HG02840 (cell line): ENCODE results near the gene QRSL1.
"Not testable (repeated sequence)": the region's sequence is repeated elsewhere in the genome, so short reads cannot be mapped to it uniquely, and the experiment has no call there.

Experiments used
- ATAC-seq: cut with Tn5 transposase; IDR thresholded peaks from one replicate; pipeline ENCODE4 v1.9.1; 2021; ENCODE audit warnings: mild to moderate bottlenecking, moderate library complexity, moderate number of reproducible peaks; ENCODE audit not compliant: unreplicated experiment, low FRiP score

Gene QRSL1

DNA sequence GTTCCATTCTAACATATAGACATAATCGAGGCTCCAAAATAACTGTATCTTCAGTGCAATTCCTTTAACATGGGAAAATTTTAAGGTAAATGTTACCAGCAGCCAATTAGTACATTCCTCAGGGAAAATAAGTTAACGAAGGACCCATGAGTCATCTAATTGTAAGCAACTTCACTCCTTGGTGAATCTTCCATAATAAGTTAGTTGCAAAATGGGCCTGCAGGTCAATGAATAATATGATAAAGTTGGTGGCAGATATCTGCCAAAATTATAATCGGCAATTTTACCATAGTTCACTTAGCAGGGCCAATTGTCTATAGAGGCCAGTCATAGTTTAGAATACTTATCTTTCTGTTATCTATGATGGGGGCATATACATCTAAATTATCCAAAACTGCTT is 42.3 kb downstream of the QRSL1 start:
- ATAC-seq = no peak

GRCh38 chr6:106674541-106675229 is 45.3 kb downstream of the QRSL1 start:
- no peak for ATAC-seq

DNA sequence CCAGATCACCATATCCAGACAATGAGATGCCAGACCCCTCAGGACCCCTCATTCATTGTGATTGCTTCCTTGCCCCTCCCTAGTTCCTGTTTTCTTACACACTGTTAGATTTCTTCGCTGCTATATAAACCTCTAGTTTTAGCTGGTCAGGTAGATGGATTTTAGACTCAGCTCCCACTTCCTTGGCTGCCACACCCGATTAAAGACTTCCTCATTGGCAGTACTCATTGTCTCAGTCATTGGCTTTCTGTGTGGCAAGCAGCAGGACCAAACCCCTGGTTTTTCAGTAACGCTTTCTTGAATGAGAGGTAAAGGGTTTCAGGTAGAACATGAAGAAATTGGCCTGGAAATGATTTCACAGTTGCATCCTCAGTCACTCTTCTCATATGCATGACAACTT is 47.9 kb downstream of the QRSL1 start:
- ATAC-seq = no peak

DNA sequence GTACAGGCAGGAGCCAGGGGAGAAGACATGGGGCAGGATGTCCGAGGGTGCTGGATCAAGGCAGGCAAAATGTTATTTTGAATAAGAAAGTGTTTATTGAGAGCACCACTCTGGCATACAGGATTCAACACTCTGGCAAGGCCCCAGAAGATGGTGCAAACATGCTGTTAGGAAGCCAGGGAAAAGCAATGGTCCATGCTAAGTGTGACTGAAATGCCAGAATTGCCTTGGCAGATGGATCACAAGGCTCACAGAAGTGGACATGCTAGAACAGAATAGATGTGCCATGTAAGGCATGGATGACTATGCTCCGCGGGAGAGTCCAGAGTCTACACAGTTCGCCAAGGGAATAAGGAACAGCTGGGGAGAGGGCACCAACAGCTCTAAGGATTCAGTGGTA is 54.6 kb downstream of the QRSL1 start:
- no peak for ATAC-seq

DNA sequence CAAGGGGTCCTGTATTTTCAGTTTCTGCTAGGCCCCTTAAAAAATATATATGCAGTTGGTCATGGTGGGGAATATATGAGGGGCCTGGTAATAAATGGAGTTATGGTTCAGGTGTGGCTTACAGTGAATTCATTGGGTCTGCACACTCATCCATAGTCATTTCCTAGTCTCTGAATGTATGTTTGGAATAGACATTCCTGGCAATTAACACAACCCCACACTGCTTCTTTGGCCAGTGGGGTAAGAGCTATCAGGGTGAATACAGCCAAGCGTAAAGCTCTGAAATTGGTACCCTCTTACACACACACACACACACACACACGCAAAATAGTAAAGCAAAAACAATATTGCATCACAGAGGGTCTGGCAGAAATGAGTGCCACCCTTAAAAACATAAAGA is 56.5 kb downstream of the QRSL1 start:
- no peak for ATAC-seq

DNA sequence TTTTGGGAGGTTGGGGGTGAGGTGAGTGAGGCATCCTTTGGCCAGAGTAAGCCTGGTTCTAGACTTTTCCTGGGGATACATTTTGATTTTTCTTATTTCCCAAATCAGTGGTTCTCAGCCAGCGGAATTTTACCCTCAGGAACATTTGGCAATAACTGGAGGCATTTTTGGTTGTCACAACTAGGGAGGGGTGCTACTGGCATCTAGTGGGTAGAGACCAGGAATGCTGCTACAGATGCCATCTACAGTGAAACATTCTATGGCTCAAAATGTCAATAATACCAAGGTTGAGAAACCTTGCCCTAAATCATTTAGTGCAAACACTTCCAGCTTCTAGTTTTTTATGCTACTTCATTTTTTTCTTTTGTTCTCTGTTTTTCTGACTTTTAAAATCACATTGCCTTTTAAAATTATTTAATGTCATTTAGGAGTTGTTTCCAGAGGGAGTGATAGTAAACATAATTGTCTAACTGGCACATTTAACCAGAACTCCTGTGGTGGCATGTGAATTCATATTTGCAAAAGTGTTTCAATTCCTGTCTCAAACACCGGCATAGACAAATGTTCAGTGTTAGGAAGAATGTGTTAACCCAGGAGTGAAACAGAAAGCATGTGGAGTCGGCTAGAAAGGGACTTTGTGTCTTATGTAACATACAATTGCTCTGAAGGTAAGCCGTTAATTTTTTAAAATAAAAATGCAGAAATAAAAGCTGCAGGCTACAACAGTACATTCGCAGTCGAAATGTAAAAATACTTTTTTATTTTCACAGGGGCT is 59.0 kb downstream of the QRSL1 start:
- ATAC-seq = no peak

DNA sequence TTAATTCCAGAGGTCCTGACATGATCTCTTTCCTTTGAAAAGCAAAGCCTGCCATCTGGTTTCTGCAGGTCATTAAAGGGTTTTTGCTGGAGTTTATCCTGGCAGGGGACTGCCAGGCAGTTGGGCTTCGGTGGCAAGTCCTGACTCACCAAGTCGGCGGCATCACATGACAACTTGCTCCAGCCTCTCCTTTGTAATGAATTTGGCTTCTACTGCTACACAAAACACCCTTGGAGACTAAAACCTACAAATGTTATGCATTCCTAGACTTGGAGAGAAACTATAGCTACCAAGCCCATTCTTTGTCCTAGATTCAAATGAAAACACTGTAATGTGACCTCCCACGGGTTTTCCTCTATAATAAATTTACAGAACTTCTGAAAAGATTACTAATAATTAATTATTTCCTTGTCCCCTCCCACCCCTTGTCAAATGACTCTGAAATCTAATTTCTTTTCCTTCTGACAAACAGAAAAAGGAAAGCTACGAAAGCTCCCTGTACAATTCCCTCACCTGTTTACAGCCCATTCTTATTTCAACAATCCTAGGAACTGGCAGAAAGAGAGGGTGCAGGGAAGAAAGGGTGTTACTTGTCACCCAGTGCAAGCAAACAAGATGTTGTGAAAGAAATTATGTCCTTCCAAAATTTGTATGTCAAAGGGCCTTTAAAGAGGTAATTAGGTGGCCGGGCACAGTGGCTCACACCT is 62.9 kb downstream of the QRSL1 start:
- ATAC-seq = no peak

DNA sequence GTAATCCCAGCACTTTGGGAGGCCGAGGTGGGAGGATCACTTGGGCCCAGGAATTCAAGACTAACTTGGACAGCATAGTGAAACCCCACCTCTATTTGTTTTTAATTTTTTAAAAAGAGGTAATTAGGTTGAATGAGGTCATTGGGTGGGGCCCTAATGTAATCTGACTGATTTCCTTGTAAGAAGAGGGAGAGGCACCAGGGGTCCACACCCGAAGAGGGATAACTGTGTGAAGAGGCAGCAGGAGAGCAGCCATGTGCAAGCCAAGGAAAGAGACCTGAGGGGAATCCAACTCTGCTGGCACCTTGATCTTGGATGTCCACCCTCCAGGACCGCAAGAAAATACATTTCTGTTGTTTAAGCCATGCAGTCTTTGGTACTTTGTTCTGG is 63.4 kb downstream of the QRSL1 start:
- ATAC-seq = no peak

GRCh38 chr6:106693418-106693817 is 64.0 kb downstream of the QRSL1 start:
- no peak for ATAC-seq

DNA sequence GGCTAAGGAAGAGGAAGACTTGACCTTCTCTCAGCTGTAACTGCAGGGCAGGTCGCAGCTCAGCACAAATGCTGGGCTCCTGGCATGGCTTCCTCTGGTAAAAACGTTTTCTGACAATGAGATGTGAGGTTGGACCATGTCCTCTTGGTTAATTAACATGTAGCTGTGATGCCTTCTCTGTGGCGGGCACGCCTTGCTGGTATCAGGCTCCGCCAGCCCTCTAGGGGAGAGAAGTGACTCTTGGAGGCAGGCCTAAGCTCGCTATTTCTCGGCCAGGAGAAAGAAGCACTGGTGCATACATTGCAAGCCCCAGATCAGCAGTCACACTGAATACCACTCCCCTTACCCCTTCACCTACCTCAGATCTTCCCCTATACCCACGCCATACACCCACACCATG is 65.0 kb downstream of the QRSL1 start:
- no peak for ATAC-seq

- ATAC-seq = no peak
Measured at GRCh38 chr6:106700581-106700980, 71.2 kb downstream of the QRSL1 start.

DNA sequence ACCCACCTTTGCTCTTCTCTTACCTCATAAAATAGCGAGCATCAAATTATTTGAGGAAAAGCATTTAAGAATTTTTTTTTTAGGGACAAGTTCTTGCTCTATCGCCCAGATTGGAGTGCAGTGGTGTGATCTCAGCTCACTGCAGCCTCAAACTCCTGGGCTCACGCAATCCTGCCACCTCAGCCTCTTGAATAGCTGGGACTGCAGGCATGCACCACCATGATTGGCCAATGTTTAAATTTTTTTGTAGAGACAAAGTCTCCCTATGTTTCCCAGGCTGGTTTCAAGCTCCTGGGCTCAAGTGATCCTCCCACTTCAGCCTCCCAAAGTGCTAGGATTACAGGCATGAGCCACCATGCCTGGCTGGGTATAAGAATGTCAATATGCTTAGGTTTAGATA is 71.8 kb downstream of the QRSL1 start:
- ATAC-seq = not testable (repeated sequence)

- peak; percentile 42 for ATAC-seq
Measured at GRCh38 chr6:106702046-106702445, 72.7 kb downstream of the QRSL1 start.

GRCh38 chr6:106702451-106703110 is 73.2 kb downstream of the QRSL1 start:
- peak; percentile 90 for ATAC-seq

GRCh38 chr6:106704327-106704726 is 74.9 kb downstream of the QRSL1 start:
- no peak for ATAC-seq

DNA sequence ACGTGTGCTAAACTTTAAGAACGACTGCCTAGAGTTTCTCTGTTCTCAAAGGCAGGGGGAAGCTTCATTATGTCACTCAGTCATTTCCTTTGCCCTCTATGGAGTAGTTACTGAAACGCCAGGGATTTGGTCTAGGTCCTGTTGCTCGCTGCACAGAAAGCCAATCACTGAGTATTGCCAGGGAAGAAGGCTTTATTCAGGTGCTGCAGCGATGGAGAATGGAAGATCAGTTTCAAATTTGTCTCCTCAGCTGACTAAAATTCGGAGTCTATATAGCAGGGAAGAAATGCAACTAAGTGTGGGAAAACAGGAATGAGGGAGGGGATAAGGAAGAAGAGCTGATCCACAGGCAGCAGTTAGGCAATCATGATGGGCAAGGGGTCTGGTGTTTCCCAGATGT is 75.8 kb downstream of the QRSL1 start:
- no peak for ATAC-seq

- ATAC-seq = no peak
Measured at GRCh38 chr6:106710580-106710979, 81.2 kb downstream of the QRSL1 start.

DNA sequence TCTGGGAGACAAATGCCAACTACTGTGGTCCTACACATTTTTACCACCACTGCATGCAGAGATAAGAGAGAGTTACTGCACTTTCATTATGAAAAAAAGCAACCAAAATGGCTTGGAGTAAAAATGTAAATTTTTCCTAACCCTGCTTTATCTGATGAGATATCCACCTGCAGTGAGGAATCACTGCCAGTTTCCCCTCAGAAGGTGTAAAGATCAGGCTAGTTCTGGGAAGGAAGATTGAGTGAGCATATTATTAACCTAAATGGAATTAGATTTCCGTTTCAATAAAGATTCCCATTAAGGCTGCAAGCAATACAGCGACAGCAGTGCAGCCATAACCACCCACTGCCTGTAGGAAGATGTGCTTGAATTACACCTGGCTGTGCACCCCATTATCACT is 84.9 kb downstream of the QRSL1 start:
- no peak for ATAC-seq

DNA sequence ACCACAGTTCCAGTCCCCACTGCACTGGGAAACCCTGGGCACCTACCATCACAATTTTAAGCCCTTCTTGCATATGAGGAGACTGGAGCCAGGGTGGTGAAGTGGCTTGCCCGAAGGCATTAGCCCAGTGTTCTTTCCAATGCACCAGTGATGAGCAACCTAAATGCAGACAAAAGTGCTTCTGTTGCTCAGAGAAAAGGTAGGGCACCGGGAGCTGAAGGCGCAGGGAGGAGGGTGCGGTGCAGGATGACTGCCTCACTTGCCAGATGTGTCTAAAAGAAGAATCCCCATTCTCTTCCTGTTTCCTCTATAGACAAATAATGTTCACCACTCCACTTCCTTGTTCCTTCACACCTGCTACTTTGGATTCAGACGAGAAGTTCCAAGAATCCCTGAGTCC is 86.5 kb downstream of the QRSL1 start:
- ATAC-seq = no peak

- no peak for ATAC-seq
Measured at GRCh38 chr6:106716966-106717365, 87.6 kb downstream of the QRSL1 start.
